ENCODE data around the gene SEMA7A.
"Not testable (repeated sequence)": the region's sequence is repeated elsewhere in the genome, so short reads cannot be mapped to it uniquely, and the experiment has no call there.

The SEMA7A gene

DNA sequence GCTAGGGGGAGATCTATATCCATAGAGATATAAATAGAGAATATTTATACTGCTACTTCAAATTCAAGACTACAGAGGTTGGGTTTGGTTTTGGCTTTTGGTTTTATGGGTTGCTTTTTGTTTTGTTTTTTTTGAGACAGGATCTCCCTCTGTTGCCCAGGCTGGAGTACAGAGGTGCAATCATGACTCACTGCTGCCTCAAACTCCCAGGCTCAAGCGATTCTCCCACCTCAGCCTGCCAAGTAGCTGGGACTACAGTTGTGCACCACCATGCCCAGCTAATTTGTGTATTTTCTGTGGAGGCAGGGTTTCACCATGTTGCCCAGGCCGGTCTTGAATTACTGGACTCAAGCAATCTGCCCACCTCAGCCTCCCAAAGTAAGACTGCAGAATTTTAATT is 31.1 kb upstream of the SEMA7A start:
- TF ChIP-seq, protein P1, sequence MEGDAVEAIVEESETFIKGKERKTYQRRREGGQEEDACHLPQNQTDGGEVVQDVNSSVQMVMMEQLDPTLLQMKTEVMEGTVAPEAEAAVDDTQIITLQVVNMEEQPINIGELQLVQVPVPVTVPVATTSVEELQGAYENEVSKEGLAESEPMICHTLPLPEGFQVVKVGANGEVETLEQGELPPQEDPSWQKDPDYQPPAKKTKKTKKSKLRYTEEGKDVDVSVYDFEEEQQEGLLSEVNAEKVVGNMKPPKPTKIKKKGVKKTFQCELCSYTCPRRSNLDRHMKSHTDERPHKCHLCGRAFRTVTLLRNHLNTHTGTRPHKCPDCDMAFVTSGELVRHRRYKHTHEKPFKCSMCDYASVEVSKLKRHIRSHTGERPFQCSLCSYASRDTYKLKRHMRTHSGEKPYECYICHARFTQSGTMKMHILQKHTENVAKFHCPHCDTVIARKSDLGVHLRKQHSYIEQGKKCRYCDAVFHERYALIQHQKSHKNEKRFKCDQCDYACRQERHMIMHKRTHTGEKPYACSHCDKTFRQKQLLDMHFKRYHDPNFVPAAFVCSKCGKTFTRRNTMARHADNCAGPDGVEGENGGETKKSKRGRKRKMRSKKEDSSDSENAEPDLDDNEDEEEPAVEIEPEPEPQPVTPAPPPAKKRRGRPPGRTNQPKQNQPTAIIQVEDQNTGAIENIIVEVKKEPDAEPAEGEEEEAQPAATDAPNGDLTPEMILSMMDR (IDR thresholded peaks at IDR 0.05; ENCODE audit: low read depth, low read length) = no peak
- no peak for DNase-seq (ENCODE audit: extremely low read depth, low read depth)

DNA sequence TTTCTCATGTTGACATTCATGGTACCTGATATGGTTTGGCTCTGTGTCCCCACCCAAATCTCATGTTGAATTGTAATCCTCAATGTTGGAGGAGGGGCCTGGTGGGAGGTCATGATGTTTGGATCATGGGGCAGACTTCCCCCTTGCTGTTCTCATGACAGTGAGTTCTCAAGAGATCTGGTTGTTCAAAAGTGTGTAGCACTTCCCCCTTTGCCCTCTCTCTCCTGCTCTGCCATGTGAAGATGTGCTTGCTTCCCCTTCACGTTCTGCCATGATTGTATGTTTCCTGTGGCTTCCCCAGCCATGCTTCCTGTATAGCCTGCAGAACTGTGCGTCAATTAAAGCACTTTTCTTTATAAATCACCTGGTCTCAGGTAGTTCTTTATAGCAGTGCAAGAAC is 30.5 kb upstream of the SEMA7A start:
- TF ChIP-seq, protein P1 (IDR thresholded peaks at IDR 0.05; ENCODE audit: low read depth, low read length) = no peak
- no peak for DNase-seq (ENCODE audit: extremely low read depth, low read depth)

DNA sequence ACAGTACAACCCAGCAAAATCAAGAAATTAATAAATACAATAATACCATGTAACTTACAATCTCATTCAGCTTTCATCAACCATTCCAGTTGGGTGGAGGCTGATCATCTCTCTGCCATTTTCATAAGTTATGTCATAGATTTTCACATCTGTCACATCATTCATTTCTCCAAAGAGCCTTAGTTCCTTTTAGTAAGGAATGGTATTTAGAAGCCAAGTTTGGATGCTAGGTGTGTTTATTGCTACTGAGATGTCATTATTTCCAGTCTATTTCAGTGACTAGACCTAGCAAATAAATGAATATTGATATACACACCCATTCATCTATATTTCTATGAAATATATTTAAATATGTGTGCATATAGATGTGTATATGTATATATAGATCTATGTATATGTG is 29.9 kb upstream of the SEMA7A start:
- TF ChIP-seq, protein P1 (IDR thresholded peaks at IDR 0.05; ENCODE audit: low read depth, low read length) = no peak
- DNase-seq (ENCODE audit: extremely low read depth, low read depth) = no peak

DNA sequence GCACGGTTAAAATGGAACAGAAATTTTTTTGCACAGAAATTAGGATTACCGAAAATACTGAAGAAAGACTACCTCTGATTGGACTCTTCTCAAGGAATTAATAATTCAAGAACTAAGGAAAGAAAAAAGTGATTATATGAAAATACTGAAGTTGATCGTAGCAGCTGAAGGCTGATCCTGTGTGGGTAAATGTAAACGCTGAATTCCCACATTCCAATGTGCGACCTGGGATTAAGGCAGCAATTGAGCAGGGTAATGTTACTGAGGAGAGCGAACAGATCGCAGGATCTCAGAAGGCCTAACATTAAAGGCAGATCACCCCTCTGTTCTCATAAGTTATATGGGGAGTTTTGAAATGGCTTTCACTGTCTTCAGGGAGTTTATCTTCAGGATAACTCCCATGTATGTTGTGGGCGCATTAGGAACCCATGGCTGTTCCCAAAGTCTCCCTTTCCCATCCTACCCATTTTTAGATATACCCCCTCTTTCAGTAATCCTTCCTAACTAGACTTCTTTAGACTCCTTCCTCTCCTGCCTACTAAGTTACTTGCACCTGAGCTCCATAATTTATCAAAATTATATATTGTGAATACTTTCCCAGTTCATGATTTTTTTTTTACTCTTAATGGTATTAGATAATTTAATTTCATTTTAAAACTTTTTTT is 28.2 kb upstream of the SEMA7A start:
- TF ChIP-seq, protein P1 (IDR thresholded peaks at IDR 0.05; ENCODE audit: low read depth, low read length) = no peak
- no peak for DNase-seq (ENCODE audit: extremely low read depth, low read depth)

DNA sequence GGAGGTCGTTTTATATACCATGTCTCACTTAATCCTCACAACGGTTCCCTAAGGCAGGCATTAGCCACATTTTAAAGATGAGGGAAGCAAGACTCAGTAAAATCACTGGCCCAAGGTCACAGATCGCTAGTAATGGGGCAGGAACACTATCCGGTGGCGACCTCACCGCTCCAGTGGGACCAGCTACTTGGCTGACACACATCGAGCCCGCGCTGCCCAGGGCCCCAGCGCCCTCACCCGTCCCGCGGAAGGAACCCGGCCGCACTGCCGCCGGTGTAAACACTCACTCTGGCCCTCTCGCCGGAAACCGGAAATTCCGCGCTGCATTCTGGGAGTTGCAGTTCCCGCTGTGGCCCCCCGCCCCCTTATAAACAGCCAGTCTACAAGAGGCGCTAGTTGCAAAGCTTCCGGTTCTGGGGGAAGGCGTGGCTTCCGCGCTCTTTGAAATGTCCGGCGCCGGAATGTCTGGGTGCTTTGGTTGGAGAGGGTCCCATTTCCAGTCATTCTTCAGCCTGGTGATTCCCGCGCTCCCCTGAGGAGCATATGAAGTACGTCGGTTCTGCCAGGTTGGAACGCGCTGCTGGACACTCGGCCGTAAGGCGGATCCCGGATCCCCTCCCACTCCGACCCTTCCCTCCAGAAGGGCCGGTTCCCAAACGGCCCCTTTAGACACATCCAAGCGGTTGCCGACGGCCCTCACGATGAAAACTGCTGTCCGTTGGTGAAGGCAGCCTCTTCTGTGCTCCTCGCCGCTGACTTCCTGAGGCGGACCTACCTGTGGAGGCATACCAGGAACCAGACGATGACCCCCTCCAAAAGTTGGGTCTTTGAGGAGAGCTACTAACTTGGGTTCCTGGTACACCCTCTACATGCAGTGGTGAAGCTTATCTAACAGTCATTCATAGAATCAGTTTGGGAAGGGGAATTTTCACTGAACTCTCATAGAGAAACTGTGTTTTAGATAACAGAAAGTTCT is 27.4 kb upstream of the SEMA7A start, which contains the start of gene UBL7:
TSS of gene UBL7 (minus strand) at position 290 of the 976 bp plus-strand sequence. CDS start 2,293 bp downstream, outside the sequence.
- TF ChIP-seq, protein P1 (IDR thresholded peaks at IDR 0.05; ENCODE audit: low read depth, low read length) = peak; percentile 31

DNA sequence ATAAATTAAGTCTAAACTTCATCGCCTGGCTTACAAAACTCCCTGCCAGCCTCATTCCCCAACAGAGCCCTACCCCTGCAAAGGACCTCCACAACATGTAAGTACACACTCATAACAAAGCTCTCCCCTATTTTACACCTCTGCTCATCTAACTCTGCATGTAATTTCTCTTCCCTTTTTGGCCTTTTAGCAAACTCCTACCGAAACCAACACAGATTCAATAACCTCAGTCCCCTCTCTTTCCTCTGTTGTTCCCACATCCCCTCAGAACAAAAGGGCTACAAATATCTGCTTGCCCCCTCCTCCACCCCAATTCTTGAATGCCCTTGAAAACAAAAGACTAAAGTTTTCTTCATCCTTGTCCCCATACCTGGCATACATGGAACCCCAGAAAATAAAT is 26.5 kb upstream of the SEMA7A start:
- no peak for DNase-seq (ENCODE audit: extremely low read depth, low read depth)
- TF ChIP-seq, protein P1 (IDR thresholded peaks at IDR 0.05; ENCODE audit: low read depth, low read length) = no peak

More for the DNA sequence above, 27.4 kb upstream of the SEMA7A start, which contains the start of gene UBL7:
- DNase-seq (ENCODE audit: extremely low read depth, low read depth) = peak; percentile 81

DNA sequence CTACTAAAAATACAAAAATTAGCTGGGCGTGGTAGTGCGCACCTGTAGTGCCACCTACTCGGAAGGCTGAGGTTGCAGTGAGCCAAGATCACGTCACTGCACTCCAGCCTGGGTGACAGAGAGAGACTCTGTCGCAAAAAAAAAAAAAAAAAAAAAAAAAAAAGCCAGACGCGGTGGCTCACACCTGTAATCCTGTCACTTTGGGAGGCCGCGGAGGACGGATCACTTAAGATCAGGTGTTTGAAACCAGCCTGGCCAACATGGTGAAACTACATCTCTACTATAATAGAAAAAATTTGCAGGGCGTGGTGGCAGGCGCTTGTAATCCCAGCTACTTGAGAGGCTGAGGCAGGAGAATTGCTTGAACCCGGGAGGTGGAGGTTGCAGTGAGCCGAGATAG is 26.0 kb upstream of the SEMA7A start:
- not testable (repeated sequence) for DNase-seq (ENCODE audit: extremely low read depth, low read depth)
